Measurements from ENCODE around the gene CEP19. TPM values are rescaled to one million over a fixed set of nuclear protein-coding genes. Genes with fewer than 3 reads are reported as not detected.

CEP19 gene
- total and polyA plus RNA-seq, 2 of the 8 experiments (the other 6 are each of a cell fraction or from before 2014, with no cell fraction given) = 0.95 to 1.6 TPM

- peak; percentile 60; the same call in 1 of the 2 replicates for TF ChIP-seq RBBP5 (IDR thresholded peaks at IDR 0.05; ENCODE audit: borderline replicate concordance, low read depth, low read length)
Measured at GRCh38 chr3:196711838-196712513, at the start of gene CEP19, which contains the start of gene PIGX (continued).
